GM18498 (cell line): ENCODE results near the gene TUBG1.
A peak's percentile ranks its signal among the peaks of the same experiment; 100 is the strongest.

Experiments
- ATAC-seq: cut with Tn5 transposase; IDR thresholded peaks from one replicate; pipeline ENCODE4 v1.9.1; 2021; ENCODE audit warnings: mild to moderate bottlenecking, moderate library complexity; ENCODE audit not compliant: unreplicated experiment

Gene TUBG1

DNA sequence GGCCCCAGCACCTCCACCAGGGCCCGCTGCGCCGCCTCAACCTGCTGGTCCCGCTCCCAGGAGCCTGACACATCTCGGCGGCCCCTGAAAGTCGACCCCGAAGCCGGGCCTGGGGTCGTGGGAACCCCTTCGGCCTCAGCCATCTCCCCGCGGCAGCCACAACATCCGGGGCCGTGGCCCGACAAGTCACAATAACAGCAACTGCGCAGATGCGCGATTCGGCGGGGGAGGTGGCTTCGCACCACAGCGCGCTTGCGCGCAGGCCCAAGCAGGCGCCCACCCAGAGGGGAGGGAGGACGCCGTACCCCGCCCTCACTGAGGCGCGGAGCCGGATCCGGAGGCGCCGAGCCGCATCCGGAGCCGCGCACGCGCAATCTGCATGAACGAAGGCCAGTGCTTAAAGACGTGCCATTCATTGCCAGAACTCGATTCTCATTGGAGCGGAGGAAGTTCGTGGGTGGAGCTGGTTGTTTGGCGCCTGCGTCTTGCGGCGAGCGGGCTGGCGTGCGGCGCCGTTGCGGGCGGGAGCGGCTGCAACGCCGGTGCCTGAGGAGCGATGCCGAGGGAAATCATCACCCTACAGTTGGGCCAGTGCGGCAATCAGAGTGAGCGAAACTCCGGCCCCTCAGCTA is at the start of gene TUBG1, which contains the start of gene RETREG3:
TSS of gene TUBG1 (plus strand) at position 502 of the 632 bp plus-strand sequence. CDS start at position 557, 55 bp downstream.
TSS of gene RETREG3 (minus strand) at position 193 of the 632 bp plus-strand sequence. CDS start at position 143, 50 bp downstream.
- ATAC-seq = peak; percentile 93

DNA sequence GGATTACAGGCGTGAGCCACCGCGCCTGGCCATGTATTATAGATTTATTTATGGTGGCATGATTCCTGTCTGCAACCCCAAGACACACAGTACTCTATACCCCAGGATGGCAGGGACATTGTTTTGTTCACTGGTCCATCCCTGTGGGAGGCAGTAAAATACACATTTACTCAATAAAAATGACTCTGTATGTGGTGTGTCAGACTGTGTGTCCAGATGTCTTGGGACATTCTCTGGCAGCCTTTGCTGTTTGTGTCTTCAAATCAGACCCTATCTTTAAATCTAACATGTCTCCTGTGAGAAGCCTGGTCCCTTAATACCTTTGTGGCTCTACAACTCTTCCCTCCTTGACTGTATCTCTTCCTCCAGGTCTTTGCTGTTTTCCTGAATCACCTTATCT is 49.2 kb upstream of the TUBG1 start:
- ATAC-seq = no peak

DNA sequence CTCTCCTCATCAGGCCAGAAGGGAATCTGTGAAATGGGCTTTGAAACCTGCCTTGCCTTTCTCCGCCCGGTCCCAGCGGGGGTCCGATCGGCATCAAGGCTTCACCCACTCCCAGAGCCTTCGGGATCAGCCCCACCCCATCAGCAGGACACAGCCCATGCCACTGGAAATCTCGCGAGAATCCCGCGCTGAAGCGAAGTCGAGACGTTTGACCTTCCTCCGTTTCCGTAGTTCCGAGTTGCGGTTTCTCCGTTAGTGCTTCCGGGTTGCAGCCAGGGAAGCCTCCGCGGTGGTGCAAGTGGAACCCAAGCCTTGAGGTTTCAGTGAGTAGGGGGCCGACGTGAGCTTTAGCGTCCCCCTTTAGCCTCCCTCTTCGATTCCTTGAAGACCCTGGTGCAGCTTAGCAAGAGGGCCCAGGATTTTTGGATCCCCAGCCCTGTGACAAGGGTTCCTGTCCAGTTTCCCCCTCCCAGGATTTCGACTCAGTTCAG is 47.5 kb upstream of the TUBG1 start, which contains the start of gene COASY:
TSS of gene COASY (plus strand) at position 252 of the 491 bp plus-strand sequence. CDS start 475 bp downstream, outside the sequence.
- no peak for ATAC-seq

DNA sequence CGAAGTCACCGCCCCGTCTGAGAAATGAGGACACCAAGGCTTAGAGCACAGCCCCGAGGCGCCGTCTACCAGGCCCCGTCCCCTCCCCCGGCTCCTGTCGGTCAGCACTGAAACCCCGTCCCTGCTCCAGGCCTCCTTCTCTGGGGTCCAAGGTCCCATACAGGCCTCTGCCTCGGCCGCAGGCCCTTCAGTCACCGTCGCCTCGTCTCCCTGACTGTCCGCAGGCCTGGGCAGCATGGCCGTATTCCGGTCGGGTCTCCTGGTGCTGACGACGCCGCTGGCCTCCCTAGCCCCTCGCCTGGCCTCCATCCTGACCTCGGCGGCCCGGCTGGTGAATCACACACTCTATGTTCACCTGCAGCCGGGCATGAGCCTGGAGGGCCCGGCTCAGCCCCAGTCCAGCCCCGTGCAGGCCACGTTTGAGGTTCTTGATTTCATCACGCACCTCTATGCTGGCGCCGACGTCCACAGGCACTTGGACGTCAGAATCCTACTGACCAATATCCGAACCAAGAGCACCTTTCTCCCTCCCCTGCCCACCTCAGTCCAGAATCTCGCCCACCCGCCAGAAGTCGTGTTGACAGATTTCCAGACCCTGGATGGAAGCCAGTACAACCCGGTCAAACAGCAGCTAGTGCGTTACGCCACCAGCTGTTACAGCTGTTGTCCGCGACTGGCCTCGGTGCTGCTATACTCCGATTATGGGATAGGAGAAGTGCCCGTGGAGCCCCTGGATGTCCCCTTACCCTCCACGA is 46.9 kb upstream of the TUBG1 start:
- no peak for ATAC-seq

DNA sequence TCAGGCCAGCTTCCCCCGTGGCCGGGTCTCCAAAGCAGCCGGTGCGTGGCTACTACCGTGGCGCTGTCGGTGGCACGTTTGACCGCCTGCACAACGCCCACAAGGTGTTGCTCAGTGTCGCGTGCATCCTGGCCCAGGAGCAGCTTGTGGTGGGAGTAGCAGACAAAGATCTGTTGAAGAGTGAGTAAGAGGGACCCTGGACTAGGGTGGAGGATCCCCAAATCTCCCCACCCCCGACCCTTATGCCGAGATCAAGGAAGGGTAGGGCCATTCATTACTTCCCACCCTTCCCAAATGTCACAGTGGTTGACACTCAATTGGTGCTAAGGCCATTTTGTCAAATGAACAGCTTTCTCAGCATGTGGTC is 46.4 kb upstream of the TUBG1 start:
- no peak for ATAC-seq

DNA sequence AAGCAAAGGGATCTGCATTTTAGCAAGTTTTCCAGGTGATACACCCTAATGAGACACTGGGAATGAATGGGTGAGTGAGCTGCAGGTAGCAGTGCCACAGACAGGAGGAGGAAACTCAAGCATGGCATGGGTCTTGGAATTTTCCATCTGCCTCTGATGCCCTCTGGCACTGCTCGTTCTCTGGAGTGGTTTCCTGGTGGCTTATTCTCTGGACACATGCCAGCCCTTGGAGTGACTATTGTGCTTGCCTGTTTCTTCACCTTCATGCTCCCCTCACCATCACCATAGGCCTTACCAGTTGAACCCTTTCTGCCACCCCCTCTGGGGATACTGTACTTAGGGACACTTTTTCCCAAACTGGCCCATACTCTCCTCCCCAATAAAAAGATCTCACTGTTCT is 45.9 kb upstream of the TUBG1 start:
- ATAC-seq = no peak

DNA sequence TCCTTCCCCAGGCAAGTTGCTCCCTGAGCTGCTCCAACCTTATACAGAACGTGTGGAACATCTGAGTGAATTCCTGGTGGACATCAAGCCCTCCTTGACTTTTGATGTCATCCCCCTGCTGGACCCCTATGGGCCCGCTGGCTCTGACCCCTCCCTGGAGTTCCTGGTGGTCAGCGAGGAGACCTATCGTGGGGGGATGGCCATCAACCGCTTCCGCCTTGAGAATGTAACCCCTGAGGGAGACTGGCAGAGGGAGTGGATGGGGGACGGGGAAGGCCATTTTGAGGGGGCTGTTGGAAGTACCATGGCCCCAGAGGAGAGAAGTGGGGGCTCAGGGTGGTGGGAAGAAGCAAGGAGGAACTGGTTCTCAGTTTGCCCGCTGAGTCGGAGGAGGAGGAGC is 45.5 kb upstream of the TUBG1 start:
- ATAC-seq = no peak

DNA sequence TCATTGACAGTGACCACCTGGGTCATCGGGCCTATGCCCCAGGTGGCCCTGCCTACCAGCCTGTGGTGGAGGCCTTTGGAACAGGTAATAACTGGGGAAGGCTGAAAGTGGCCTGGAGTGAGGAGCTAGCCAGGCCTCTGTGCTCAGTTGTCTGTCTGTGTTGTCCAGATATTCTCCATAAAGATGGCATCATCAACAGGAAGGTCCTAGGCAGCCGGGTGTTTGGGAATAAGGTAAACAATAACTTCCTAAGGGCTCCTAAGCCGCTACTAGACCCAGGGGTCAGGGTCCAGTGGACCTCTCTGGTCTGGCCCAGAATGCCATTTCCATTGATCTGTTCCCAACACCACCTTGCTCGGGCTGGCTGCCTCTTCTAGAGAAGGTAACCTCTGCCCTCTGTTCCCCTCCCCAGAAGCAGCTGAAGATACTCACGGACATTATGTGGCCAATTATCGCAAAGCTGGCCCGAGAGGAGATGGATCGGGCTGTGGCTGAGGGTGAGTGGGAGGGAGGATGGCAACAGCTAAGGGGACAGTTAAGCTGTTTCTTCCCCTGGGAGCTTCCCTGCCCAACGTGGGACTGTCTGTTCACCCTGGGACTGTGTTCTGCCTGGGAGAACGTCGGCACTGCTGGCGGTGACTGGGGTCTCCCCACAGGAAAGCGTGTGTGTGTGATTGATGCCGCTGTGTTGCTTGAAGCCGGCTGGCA is 44.5 kb upstream of the TUBG1 start:
- ATAC-seq = no peak

DNA sequence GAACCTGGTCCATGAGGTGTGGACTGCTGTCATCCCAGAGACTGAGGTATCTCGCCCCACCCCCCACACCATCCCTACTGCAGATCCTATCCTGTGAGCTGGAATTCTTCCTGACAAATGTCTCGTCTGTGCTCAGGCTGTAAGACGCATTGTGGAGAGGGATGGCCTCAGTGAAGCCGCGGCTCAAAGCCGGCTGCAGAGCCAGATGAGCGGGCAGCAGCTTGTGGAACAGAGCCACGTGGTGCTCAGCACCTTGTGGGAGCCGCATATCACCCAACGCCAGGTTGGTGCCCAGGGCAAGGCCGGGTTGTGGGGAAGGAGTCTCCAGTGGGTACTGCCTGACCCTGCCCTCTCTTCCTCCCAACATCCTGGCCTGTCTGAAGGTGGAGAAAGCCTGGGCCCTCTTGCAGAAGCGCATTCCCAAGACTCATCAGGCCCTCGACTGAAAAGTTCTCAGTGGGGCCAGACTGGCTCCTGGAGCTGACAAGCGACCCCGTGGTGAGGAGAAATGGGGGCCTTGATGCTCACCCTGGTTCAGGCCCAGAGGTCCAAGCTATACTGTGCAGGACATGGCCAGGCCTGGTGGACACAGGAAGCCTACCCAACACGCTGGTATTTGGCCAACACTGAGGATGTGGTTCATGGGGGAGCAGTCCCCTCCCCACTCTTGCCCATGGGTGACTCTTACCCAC is 43.8 kb upstream of the TUBG1 start:
- ATAC-seq = no peak

DNA sequence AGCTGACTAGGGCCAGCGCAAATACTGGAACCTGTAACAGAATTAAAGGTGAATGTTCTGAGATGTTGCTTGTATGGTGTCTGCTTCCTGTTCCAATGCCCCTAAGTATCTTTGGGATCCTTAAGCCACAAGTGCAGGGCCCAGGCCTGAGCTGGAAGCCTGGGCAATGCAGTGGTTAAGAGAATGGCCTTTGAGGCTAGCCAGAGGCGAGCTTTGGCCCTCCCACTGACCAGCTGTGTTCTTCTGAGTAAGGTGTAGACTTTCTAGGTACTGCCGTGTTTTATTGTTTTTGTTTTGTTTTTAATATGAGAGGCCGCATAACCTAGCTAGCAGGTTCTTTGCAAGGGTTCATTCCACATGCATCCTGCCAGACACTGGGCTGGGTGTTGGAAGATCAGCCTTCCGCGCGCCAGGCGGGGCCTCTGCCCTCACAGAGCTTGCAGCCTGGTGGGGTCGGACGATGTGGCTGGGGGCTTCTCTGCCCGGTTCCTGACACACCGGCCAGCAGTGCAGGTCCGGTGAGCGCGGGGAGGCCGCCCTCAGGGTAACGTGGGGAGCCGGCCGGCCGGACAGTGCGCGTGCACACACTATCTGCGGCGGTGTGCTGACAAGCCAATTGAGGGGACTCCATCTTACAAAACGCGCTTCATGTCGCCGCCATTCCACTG is 43.1 kb upstream of the TUBG1 start:
- no peak for ATAC-seq

DNA sequence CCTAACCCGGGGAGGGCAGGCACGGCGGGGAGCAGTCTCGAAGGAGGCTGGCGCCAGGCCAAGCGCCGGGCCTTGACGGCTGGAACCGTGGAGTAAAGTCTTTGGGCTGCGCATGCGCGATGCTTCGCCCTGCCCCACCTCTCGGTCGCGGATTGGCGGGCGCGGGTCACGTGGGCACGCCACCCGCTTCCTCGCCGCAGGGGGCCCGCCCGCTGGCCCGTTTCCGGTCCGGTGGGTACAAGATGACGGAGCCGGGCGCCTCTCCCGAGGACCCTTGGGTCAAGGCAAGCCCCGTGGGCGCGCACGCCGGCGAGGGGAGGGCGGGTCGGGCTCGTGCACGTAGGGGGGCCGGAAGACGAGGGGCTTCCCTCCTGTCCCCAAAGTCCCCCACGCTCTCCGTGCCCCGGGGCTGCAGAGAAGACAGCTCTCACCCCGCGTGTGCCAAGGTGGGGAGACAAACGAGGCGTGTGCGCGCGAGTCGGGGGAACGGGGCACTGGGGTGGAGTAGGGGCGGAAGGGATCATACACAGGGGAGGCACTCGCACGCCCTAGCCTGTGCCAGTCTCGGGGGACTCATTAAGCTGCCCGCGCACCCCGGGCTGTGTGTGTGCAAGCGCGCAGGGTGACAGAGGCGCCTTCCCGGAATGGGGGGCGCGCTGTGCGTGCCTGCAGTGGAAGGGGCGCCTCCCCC is 42.5 kb upstream of the TUBG1 start, which contains the start of gene MLX:
TSS of gene MLX (plus strand) at position 218 of the 691 bp plus-strand sequence. CDS start at position 243, 25 bp downstream.
- ATAC-seq = peak; percentile 72

DNA sequence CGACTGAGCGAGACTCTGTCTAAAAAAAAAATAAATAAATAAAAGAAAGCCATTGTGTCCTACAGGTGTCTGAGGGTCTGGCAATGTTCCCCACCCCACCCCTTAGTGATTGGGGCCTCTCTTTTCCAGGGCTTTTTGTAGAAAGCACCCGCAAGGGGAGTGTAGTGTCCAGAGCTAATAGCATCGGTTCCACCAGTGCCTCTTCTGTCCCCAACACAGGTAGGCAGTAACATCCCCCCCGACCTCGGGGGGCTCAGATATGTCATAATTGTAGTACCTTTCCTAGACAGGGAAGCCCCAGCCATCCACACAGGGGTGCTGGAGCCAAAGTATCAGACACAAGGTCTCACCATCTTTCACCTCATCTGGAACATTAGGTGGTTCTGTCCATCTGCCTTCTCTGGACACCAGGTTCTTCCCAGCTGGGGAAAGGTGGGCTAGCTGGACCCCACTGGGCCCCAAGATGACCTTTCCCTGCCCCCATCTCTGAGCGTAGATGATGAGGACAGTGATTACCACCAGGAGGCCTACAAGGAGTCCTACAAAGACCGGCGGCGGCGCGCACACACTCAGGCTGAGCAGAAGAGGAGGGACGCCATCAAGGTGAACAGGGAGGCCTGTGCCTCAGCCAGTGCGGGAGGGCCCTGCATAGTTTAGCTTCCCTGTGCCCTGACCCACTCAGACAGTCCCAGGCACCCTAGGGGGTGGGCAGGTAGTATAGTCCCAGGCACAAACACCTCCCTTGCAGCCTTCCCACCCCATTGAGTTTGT is 41.0 kb upstream of the TUBG1 start:
- ATAC-seq = no peak

DNA sequence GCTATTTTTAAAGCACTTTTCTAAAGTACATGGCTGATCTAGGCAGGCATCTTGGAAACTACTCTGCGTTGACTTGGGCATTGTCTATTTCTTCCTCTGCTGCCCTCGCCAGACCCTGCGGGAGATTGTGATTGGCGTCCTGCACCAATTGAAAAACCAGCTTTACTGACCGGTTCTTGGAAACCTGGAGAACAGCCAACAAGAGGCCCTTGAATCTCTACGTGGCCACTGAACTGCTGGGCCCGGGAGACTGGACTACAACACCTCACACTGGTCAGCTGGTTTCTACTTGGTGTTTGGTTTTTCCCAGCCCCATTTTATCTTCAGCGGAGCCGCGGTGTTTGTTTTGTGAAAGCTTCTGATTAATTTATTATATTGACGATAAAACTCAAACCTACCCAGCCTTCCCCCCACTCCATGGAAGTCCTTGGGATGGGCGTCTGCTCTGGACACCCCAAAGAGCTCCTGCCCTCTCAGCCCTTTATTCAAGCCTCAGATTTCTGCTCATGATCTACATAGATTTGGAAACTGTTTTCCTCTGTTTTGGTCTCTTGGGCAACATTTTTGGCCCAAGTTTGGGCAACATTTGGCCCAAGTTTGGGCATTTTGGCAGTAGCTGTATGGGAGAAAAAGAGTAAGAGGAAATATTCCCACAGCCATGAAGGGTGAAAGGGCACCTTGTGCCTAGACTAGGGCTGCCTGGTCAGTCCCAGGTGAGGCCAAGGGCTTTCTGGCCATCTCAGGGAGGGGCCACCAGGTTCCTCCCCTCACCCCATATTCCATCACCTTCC is 37.9 kb upstream of the TUBG1 start:
- no peak for ATAC-seq

DNA sequence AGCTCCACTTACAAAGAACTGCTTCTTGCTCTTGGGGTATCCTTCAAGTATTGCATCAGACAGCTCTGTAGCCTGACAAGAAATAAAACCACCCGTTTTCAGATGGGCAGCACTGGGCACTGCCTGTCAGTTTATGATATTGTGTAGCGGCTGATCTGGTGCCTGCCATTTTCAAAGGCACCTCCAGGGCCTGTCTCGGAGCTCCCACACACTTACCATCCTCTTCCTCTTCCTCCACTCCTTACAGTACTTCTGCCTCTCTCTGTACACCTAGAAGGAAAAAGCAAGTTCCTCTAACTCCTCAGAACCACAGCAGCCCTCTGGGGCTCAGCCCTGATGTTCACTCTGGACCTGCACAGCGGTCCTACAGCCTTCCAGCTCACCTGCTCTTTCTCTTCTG is 36.4 kb upstream of the TUBG1 start:
- ATAC-seq = no peak

DNA sequence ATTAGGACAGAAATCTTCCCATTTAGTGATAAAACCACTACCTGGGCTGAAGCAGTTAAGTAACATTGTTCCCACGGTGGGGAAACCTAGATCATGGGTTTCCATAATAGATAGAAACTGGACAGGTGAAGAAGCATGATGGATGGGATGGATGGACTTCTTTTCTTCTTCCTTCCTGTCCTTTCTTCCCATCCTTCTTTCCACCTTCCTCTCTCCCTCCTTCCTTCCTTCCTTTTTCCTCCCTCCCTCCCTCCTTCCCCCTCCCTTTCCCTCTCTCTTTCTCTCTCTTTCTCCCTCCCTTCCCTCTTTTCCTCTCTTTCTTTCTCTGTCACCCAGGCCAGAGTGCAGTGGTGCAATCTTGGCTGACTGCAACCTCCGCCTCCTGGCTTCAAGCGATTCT is 35.0 kb upstream of the TUBG1 start:
- no peak for ATAC-seq

DNA sequence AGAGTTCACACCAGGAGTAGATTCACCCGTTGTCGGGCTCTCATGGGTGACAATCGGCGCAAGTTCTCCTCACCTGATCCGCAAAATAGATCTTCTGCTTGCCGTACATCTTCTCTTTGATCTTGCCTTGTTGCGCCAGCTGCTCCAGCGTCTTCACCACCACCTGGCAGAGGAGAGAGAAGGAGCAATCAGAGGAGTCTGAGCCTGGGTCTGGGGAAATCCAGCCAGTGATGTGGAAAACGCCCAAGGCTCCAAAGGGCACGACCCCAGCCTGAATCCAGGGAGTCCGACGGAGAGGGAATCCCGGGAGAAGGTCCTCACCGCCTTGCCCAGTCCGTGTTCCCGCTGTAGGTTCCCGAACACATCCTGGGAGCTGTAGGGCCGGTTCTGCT is 32.3 kb upstream of the TUBG1 start:
- no peak for ATAC-seq

DNA sequence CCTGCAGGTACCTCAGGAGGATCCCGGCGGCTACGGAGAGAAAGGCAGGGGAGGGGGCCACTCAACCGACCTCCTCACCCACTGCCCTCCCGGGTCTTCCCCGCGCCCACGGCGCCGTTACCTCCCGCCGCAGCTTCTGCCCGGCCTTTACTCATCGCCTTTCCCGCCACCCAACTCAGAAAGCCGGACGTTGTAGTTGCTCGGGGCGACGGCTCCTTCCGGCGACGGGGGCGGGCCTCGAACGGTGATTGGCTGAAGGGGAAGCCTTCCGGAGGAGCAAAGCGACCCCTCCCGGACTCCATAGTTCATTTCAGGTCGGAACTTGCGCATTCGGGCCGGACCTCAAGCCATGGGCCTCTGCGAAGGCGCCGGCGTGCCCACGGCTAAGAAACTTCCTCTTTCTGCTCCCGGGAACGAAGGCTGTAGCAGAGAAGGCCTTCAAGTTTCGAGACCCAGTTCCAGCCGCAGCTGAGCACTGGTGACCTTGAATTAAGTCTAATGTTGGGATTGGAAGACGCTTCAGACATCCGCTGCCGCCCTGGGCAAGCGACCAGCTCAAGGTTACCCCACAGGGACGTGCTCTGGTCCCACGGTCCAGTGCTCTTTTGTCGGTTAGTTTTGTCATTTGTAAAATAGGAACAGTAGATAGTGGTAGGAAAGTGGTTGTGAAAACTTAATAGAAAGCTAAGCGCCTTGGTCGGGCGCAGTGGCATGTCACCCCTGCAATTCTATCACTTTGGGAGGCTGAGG is 31.8 kb upstream of the TUBG1 start, which contains the start of gene PSMC3IP:
TSS of gene PSMC3IP (minus strand) at position 198 of the 750 bp plus-strand sequence. CDS start at position 155, 43 bp downstream.
- ATAC-seq = peak; percentile 71
